PC-9 (cell line): ENCODE data around the gene DLGAP5. TPM values are rescaled to one million over a fixed set of nuclear protein-coding genes. Genes with fewer than 3 reads are reported as not detected.

Source experiments
- BruUV-seq: library from RNA; stranded (reverse); fragments of 400-500 nt; replicated peaks from 2 replicates; lab custom pipeline; 2021; lab: Mats Ljungman, UMichigan
- CTCF ChIA-PET: fragments of 300-600 bp; sonication (Branson Sonifier 250); formaldehyde crosslinking; loops from one replicate; lab custom pipeline; 2022; ENCODE audit warnings: antibody characterized with exemption; lab: Charles Lee
- POLR2A ChIA-PET: fragments of 300-600 bp; sonication (Branson Sonifier 250); formaldehyde crosslinking; loops from one replicate; lab custom pipeline; 2022; ENCODE audit warnings: antibody characterized with exemption; ENCODE audit not compliant: unreplicated experiment; lab: Charles Lee
- DNase-seq, 2 experiments: peaks; one replicate each; pipeline versions ENCODE4 v3.0.0 to v3.0.0-alpha.2; 2015 to 2022; ENCODE audit warnings: mixed read lengths in 1 of 2
- H2AFZ ChIP-seq: fragments of 200-600 bp; sonication (generic); 2 replicates; pipeline ENCODE4 v1.8.1; 2017; ENCODE audit warnings: antibody characterized with exemption
- H3F3A ChIP-seq: fragments of 200-600 bp; sonication (generic); 2 replicates; pipeline ENCODE4 v1.8.1; 2017; ENCODE audit warnings: antibody characterized with exemption, mild to moderate bottlenecking, low read depth; ENCODE audit not compliant: insufficient read depth
- H3K27ac ChIP-seq: fragments of 200-600 bp; sonication (generic); 2 replicates; pipeline ENCODE4 v1.6.1; 2016; ENCODE audit warnings: mixed run types
- H3K27me3 ChIP-seq: fragments of 200-600 bp; sonication (generic); 2 replicates; pipeline ENCODE4 v1.6.1; 2016; ENCODE audit warnings: low read depth, mixed run types; ENCODE audit not compliant: insufficient read depth
- H3K36me3 ChIP-seq: fragments of 200-600 bp; sonication (generic); 2 replicates; pipeline ENCODE4 v1.6.1; 2016; ENCODE audit warnings: low read depth, mixed run types
- H3K4me1 ChIP-seq: fragments of 200-600 bp; sonication (generic); replicated peaks from 2 replicates; pipeline ENCODE4 v1.6.1; 2016; ENCODE audit warnings: mixed run types; ENCODE audit not compliant: insufficient read depth
- H3K4me2 ChIP-seq: fragments of 200-600 bp; sonication (generic); 2 replicates; pipeline ENCODE4 v1.6.1; 2017; ENCODE audit warnings: mixed run types
- H3K4me3 ChIP-seq: fragments of 200-600 bp; sonication (generic); 2 replicates; pipeline ENCODE4 v1.6.1; 2016; ENCODE audit warnings: mixed run types
- H3K79me2 ChIP-seq: fragments of 200-600 bp; sonication (generic); 2 replicates; pipeline ENCODE4 v1.6.1; 2017; ENCODE audit warnings: low read depth, mixed run types
- H3K9me2 ChIP-seq: fragments of 200-600 bp; sonication (generic); 2 replicates; pipeline ENCODE4 v1.8.1; 2017; ENCODE audit warnings: mild to moderate bottlenecking; ENCODE audit not compliant: insufficient read depth
- H3K9me3 ChIP-seq: fragments of 200-600 bp; sonication (generic); 2 replicates; pipeline ENCODE4 v1.8.1; 2016; ENCODE audit warnings: low read depth; ENCODE audit not compliant: insufficient read depth
- H4K20me1 ChIP-seq: fragments of 200-600 bp; sonication (generic); 2 replicates; pipeline ENCODE4 v1.8.1; 2017; ENCODE audit not compliant: insufficient read depth
- EZH2 ChIP-seq: fragments of 200-600 bp; sonication (generic); IDR thresholded peaks from 2 replicates; pipeline ENCODE4 v1.8.0; 2017; ENCODE audit warnings: antibody characterized with exemption, low read depth
- intact Hi-C: fragments of 100-400 bp; cut with micrococcal nuclease; formaldehyde crosslinking; loops from one replicate; pipeline ENCODE4 v1.10.0; 2022; ENCODE audit not compliant: unreplicated experiment
- total RNA-seq: library from RNA; stranded (reverse); gene quantifications from 2 replicates; pipeline ENCODE4 v1.2.3, GENCODE V29; 2021
- TF ChIP-seq, protein P1 (sequence below): fragments of 200-600 bp; sonication (generic); conservative IDR thresholded peaks from 2 replicates; pipeline ENCODE4 v1.6.1; 2017; ENCODE audit warnings: mixed run types, antibody characterized with exemption, mild to moderate bottlenecking, moderate library complexity

Gene DLGAP5
- total RNA-seq, 1 experiment from 2014 or later: 80.0 TPM

DNA sequence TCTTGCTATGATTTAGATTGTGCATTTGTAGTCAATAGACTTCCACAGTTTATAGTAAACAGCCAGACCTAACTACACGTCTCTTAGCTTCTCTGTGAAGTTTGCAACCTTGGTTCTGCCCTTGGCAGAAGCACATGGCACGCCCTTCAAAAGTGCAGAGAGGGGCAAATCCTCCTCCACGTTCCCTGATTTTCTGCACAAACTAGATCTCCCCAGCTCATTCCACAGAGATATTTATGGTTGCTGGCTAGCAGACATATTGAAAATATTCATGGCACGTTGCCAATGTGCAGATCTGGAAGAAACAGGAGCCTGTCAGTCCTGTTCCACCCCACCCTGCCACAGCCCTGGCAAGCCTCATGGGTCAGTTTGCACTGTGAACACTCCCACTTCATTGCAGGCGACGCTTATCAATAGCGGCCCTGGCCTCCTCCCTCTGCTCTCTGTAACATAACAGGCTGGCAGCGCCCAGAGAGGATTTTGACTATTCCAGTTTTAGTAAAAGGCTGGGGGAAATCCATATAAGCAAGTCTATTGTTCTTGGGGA is 68.9 kb downstream of the DLGAP5 start:
- H3K4me1 ChIP-seq: peaks cover 82% of the 10 kb centered on the region
- no peaks in the 10 kb centered on the region for H3K36me3 ChIP-seq
- no peaks in the 10 kb centered on the region for H3K27me3 ChIP-seq
- H2AFZ ChIP-seq: no peak overlapping the region
- no peaks in the 10 kb centered on the region for H4K20me1 ChIP-seq
- TF ChIP-seq EZH2: no peak
- TF ChIP-seq, protein P1, sequence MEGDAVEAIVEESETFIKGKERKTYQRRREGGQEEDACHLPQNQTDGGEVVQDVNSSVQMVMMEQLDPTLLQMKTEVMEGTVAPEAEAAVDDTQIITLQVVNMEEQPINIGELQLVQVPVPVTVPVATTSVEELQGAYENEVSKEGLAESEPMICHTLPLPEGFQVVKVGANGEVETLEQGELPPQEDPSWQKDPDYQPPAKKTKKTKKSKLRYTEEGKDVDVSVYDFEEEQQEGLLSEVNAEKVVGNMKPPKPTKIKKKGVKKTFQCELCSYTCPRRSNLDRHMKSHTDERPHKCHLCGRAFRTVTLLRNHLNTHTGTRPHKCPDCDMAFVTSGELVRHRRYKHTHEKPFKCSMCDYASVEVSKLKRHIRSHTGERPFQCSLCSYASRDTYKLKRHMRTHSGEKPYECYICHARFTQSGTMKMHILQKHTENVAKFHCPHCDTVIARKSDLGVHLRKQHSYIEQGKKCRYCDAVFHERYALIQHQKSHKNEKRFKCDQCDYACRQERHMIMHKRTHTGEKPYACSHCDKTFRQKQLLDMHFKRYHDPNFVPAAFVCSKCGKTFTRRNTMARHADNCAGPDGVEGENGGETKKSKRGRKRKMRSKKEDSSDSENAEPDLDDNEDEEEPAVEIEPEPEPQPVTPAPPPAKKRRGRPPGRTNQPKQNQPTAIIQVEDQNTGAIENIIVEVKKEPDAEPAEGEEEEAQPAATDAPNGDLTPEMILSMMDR: no peak
- DNase-seq: peak; percentile 79 to 86
- no peaks in the 10 kb centered on the region for H3K79me2 ChIP-seq
- H3K9me2 ChIP-seq: no peaks in the 10 kb centered on the region
- ChIA-PET CTCF (no interaction called here), POLR2A (interaction anchor here (0.5 to 0.7 kb wide), 6 partner anchors 8 to 71 kb away, joined by 3 to 5 read pairs (median 4); partner anchors contain the start of gene MAPK1IP1L)
- intact Hi-C loops: loop anchor here (1.0 kb wide), 2 partner anchors 14 to 19 kb away; no protein-coding TSS in a partner anchor
- H3K4me2 ChIP-seq: peak overlapping the region; percentile 67
- H3K9me3 ChIP-seq: no peaks in the 10 kb centered on the region
- 0 out of 2 replicates have a peak overlapping the region, but pooled peaks have one; percentile 12 for H3K4me3 ChIP-seq
- peaks cover 60% of the 10 kb centered on the region for H3F3A ChIP-seq
- no TSS peak for BruUV-seq
- peak overlapping the region; percentile 76 for H3K27ac ChIP-seq

DNA sequence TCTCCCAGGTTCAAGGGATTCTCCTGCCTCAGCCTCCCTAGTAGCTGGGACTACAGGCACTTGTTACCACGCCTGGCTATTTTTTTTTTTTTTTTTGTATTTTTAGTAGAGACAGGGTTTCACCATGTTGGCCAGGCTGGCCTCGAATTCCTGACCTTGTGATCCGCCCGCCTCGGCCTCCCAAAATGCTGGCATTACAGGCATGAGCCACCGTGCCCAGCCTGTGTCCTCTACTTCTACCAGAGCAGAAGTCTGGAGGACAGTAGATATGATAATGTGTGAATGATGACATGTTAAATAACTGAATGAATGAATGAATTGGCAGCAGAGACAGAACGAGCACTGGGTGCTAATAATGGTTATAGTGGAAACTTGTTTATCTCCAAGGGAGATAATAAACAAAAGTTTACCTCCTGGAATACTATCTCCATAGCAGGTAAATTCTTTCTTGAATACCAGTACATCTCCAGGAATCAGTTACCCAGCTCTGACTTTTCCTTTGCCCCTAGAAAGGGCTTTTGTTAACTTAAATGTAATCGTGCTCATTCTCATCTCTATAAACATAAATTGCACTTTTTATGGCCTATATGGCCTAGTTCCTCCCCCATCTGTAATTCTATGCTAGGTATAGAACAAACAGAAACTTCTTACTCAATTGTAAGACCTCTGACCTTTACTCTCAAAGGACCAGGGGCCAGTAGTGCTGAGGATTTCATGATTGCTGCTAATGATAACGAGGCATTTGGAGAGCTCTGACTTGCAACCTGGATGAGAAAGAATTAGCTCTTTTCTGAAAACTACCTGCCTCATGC is 69.6 kb downstream of the DLGAP5 start:
- Histone ChIP-seq H2AFZ (no peak overlapping the region), H3K36me3 (no peaks in the 10 kb centered on the region), H3K4me3 (no peak overlapping the region), H3K4me1 (peaks cover 75% of the 10 kb centered on the region), H4K20me1 (no peaks in the 10 kb centered on the region), H3K9me3 (no peaks in the 10 kb centered on the region), H3K4me2 (peak overlapping the region; percentile 67), H3K27ac (peak overlapping the region; percentile 76), H3K79me2 (no peaks in the 10 kb centered on the region), H3K9me2 (no peaks in the 10 kb centered on the region), H3F3A (peaks cover 53% of the 10 kb centered on the region), H3K27me3 (no peaks in the 10 kb centered on the region)
- DNase-seq: peak in 1 of 2 experiments; percentile 75
- TF ChIP-seq, protein P1: no peak
- TF ChIP-seq EZH2: no peak
- BruUV-seq: no TSS peak
- intact Hi-C loops: loop anchor here (1.0 kb wide), 2 partner anchors 14 to 19 kb away; no protein-coding TSS in a partner anchor
- POLR2A ChIA-PET: interaction anchor here (0.5 to 0.7 kb wide), 5 partner anchors 8 to 70 kb away, joined by 3 to 5 read pairs (median 4); partner anchors contain the start of gene MAPK1IP1L
- CTCF ChIA-PET: no interaction called here
